Stimulated activated CD4-positive, alpha-beta T cell treated with anti-CD3 and anti-CD28 coated beads, Interleukin-15, amount 100 ng/mL, for 24 hours (primary cell): ENCODE data around the gene GAGE2A.
A peak's percentile ranks its signal among the peaks of the same experiment; 100 is the strongest.
"Not testable (repeated sequence)": the region's sequence is repeated elsewhere in the genome, so short reads cannot be mapped to it uniquely, and the experiment has no call there.

Experiments
- DNase-seq: peaks from one replicate; pipeline ENCODE4 v3.0.0-alpha.2; 2020

Gene GAGE2A

DNA sequence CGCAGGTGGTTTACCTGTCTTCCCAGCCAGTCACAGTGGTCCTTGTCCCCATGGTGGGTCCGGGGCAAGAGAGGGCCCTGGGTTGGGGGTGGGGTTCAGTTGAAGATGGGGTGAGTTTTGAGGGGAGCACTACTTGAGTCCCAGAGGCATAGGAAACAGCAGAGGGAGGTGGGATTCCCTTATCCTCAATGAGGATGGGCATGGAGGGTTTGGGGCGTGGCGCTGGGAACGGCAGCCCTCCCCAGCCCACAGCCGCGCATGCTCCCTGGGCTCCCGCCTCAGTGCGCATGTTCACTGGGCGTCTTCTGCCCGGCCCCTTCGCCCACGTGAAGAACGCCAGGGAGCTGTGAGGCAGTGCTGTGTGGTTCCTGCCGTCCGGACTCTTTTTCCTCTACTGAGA, at the start of gene GAGE2A:
Gene GAGE2A (plus strand): TSS at position 301 of the 400 bp plus-strand sequence. CDS start 1,155 bp downstream, outside the sequence.
- not testable (repeated sequence) for DNase-seq

DNA sequence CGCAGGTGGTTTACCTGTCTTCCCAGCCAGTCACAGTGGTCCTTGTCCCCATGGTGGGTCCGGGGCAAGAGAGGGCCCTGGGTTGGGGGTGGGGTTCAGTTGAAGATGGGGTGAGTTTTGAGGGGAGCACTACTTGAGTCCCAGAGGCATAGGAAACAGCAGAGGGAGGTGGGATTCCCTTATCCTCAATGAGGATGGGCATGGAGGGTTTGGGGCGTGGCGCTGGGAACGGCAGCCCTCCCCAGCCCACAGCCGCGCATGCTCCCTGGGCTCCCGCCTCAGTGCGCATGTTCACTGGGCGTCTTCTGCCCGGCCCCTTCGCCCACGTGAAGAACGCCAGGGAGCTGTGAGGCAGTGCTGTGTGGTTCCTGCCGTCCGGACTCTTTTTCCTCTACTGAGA, 47.9 kb upstream of the GAGE2A start, which contains the start of gene GAGE12D:
Gene GAGE12D (plus strand): TSS at position 301 of the 400 bp plus-strand sequence. CDS start 1,155 bp downstream, outside the sequence.
- not testable (repeated sequence) for DNase-seq

DNA sequence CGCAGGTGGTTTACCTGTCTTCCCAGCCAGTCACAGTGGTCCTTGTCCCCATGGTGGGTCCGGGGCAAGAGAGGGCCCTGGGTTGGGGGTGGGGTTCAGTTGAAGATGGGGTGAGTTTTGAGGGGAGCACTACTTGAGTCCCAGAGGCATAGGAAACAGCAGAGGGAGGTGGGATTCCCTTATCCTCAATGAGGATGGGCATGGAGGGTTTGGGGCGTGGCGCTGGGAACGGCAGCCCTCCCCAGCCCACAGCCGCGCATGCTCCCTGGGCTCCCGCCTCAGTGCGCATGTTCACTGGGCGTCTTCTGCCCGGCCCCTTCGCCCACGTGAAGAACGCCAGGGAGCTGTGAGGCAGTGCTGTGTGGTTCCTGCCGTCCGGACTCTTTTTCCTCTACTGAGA, 38.3 kb upstream of the GAGE2A start, which contains the start of gene GAGE12E:
Gene GAGE12E (plus strand): TSS at position 301 of the 400 bp plus-strand sequence. CDS start 1,155 bp downstream, outside the sequence.
- not testable (repeated sequence) for DNase-seq

GRCh38 chrX:49560542-49560941, 28.8 kb upstream of the GAGE2A start, which contains the start of gene GAGE12F:
TSS of gene GAGE12F (plus strand) at chrX:49560842. CDS start at chrX:49561997, 1,155 bp downstream.
- not testable (repeated sequence) for DNase-seq

DNA sequence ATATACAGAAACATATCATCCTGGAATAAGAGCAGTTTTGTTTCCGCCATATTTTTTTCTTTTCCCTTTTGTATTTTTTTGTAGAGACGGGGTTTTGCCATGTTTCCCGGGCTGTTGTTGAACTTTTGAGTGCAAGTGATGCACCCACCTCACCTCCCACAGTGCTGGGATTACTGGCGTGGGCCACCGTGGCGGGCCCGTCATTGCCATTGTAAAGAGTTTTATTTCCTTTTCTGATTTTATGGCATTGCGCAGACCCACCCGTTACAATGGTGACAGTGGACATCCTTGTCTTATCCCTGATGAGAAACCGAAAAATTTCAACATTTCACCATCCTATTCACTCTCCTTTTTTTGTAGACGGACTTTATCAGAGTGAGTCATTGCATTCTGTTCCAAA, 20.6 kb upstream of the GAGE2A start:
- DNase-seq, result not testable (repeated sequence)

DNA sequence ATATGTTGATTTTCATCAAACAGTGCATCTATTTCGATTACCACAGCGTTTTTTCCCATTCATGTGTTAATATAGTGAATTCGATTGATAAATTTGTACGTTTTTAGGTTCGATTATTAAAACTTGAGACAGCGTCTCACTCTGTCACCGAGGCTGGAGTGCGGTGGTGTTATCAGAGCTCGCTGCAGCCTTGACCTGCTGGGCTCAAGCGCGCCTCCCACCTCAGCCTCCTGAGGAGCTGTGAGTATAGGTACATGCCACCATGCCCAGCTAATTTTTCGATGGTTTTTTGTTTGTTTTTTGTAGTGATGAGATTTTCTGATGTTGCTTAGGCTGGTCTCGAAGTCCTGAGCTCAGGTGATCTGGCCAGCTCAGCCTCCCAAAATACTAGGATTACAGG, 20.1 kb upstream of the GAGE2A start:
- DNase-seq, result not testable (repeated sequence)

- DNase-seq, result not testable (repeated sequence)
These were observed 19.2 kb upstream of the GAGE2A start, which contains the start of gene GAGE12G for GRCh38 chrX:49570100-49570499. TSS of gene GAGE12G (plus strand) at chrX:49570400. CDS start at chrX:49571555, 1,155 bp downstream.

DNA sequence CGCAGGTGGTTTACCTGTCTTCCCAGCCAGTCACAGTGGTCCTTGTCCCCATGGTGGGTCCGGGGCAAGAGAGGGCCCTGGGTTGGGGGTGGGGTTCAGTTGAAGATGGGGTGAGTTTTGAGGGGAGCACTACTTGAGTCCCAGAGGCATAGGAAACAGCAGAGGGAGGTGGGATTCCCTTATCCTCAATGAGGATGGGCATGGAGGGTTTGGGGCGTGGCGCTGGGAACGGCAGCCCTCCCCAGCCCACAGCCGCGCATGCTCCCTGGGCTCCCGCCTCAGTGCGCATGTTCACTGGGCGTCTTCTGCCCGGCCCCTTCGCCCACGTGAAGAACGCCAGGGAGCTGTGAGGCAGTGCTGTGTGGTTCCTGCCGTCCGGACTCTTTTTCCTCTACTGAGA, 9.6 kb upstream of the GAGE2A start, which contains the start of gene GAGE12H:
Gene GAGE12H (plus strand): TSS at position 301 of the 400 bp plus-strand sequence. CDS start 1,155 bp downstream, outside the sequence.
- not testable (repeated sequence) for DNase-seq

DNA sequence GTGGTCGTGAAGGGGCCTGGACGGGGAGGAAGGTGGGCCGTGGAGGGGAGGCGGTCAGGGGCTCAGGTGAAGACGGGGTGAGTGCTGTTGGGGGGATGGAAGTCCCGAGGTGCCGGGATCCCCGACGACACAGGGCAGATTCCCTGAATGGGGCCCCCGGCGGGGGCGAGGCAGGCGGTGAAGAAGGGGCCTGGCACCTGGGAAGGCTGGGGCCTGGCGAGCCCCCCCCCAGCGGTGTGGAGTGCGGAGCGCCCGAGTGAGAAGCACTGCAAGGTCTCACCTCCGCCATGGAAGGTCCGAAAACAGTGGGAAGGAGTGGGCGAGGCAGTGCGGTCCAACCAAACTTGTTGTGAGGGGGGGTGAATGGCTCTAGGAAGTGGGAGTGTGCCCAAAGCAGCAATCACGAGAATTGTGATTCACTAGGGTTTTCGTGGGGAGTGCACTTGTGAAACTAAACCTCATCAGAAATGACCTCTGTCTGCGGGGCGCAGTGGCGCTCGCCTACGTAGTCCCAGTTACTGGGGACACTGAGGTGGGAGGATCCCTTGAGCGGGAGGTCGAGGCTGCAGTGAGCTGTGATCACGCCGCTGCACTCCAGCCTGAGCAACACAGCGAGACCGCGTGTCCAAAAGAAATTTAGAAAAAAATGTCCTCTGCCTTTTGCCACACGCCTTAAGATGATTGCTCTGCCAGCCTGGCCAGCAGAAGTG, 628 bp downstream of the GAGE2A start:
- DNase-seq, result peak; percentile 3

DNA sequence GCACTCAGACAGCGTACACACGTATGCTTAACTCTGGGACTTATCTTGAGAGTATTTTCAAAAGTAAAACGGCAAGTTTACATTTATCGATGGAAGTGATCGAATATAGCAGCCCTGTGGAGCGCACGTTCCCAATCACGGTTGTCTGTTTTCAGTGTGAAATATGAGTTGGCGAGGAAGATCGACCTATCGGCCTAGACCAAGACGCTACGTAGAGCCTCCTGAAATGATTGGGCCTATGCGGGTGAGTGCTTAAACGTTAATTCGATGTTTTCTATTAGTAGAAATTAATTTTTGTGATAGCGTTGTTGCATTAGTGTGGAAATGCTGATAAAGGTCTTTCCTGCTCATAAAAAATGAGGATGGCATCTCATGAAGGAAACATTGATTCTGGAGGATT, 1.2 kb downstream of the GAGE2A start:
- not testable (repeated sequence) for DNase-seq

- DNase-seq, result not testable (repeated sequence)
These were observed 9.4 kb downstream of the GAGE2A start, which contains the start of gene GAGE1 for GRCh38 chrX:49598720-49599119. TSS of gene GAGE1 (plus strand) at chrX:49599020. CDS start at chrX:49600175, 1,155 bp downstream.

DNA sequence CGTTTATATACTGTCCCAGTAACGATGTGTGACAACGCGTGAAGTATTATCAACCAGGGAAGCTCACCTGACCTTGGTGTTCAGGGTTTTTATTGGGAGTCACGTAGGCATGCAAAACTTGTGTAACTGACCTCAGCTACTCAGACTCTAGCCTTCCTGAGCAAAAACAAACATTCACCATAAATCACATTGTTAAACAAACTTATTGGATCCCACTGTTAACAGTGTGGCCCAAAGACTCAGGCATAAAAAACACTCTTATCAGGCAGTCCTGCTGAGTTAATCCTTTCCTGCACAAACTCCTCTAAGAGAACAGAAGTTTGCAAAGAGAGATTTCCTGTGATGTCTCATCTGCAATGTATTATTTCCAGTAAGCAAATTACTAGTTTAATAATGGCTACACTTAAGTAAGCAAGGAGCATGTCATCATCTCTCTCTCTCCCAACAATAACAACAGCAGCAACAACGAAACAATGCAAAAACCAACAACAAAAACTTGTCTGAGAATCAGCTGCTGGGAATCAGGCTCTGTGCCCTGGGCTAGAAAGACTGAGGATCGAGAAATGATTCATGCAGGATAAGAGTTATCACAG, 21.5 kb downstream of the GAGE2A start:
- DNase-seq, result no peak

DNA sequence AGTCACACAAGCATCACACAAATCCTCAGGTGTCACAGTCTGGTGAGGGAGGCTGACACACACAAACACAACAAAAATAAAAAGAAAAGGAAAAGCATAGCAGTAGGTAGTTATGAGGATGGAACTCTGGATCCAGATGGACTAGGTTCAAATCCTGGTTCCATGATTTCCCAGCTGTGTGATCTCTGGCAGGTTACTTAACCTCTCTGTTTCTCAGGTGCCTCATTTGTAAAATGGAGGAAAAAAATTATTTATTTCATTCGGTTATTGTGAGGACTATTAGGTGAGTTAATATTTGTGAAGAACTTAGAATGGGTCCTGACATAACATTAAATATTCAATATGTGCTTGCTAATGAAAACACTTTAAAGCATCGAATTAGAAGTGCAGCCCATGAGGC, 29.3 kb downstream of the GAGE2A start:
- DNase-seq, result no peak

- peak; percentile 34 for DNase-seq
These were observed 37.9 kb downstream of the GAGE2A start for GRCh38 chrX:49627086-49627777.

- no peak for DNase-seq
These were observed 55.8 kb downstream of the GAGE2A start for GRCh38 chrX:49644991-49645637.
